K562 (cell line): Measurements from ENCODE around the gene FAM89B. TPM values are rescaled to one million over a fixed set of nuclear protein-coding genes. Genes with fewer than 3 reads are reported as not detected.

Experiments
- E2F6 ChIP-seq, 2 experiments: IDR thresholded peaks; 2 replicates each; pipeline ENCODE4 v1.6.1; 2011; ENCODE audit warnings: borderline replicate concordance in 1 of 2, control low read depth in 1 of 2, low read depth in 1 of 2, low read length in 1 of 2, mild to moderate bottlenecking in 1 of 2, mixed read lengths in 1 of 2, moderate library complexity in 1 of 2; ENCODE audit not compliant: insufficient read depth in 1 of 2, insufficient read length in 1 of 2, poor library complexity in 1 of 2, severe bottlenecking in 1 of 2; ENCODE audit errors: extremely low read depth in 1 of 2
- EGR1 ChIP-seq: fragments of 450-650 bp; conservative IDR thresholded peaks from 2 replicates; pipeline ENCODE4 v1.6.1; 2017; ENCODE audit warnings: mild to moderate bottlenecking
- GABPB1 ChIP-seq: sonication (generic); formaldehyde crosslinking; IDR thresholded peaks from 2 replicates; pipeline ENCODE4 v1.8.0; 2022; ENCODE audit warnings: mild to moderate bottlenecking, missing genetic modification reagents
- MTA1 ChIP-seq: fragments of 450-650 bp; IDR thresholded peaks from 2 replicates; pipeline ENCODE4 v1.6.1; 2017; ENCODE audit warnings: borderline replicate concordance
- NCOA6 ChIP-seq: fragments of 450-650 bp; IDR thresholded peaks from 2 replicates; pipeline ENCODE4 v1.6.1; 2017; ENCODE audit warnings: mild to moderate bottlenecking
- SMARCE1 ChIP-seq: fragments of 450-650 bp; IDR thresholded peaks from 2 replicates; pipeline ENCODE4 v1.7.1; 2016; ENCODE audit warnings: mild to moderate bottlenecking
- ZNF449 ChIP-seq: fragments of 250-450 bp; sonication (Bioruptor Pico); IDR thresholded peaks from 2 replicates; pipeline ENCODE4 v1.8.0; 2022; ENCODE audit warnings: moderate library complexity, mild to moderate bottlenecking, inconsistent platforms
- ZNF561 ChIP-seq: fragments of 450-650 bp; formaldehyde crosslinking; conservative IDR thresholded peaks from 2 replicates; pipeline ENCODE4 v1.4.0; 2020; ENCODE audit warnings: mild to moderate bottlenecking, moderate library complexity
- polyA plus RNA-seq, 8 experiments: library from polyadenylated mRNA; depleted of rRNA in 4 of 8; stranded (reverse) in 5 of 8; unstranded in 3 of 8; fragments of >200 nt; fragmentation: Nextera tagmentation in 2 of 8; fragmentation: Illumina TruSeq in 1 of 8; extraction: Ambion mirVana in 2 of 8; extraction: Trizol in 1 of 8; gene quantifications; 2 replicates each; pipeline versions ENCODE4 v1.2.1 to v1.2.3, GENCODE V29; 2011 to 2014; ENCODE audit warnings: inconsistent platforms in 1 of 8, missing spikeins in 1 of 8
- total RNA-seq, 7 experiments: library from RNA; depleted of rRNA in 6 of 7; stranded (reverse); fragments of >200 nt in 6 of 7; fragmentation: Illumina TruSeq in 2 of 7; extraction: Trizol in 2 of 7; gene quantifications; 2 replicates each; pipeline versions ENCODE4 v1.2.1 to v1.2.3, GENCODE V29; 2011 to 2021; ENCODE audit warnings: low replicate concordance in 1 of 7
- TF ChIP-seq, protein P1 (sequence below): sonication (generic); formaldehyde crosslinking; IDR thresholded peaks from 2 replicates; pipeline ENCODE4 v1.8.0; 2022; ENCODE audit warnings: mild to moderate bottlenecking, missing genetic modification reagents, borderline replicate concordance
- TF ChIP-seq, protein P2 (sequence below): IDR thresholded peaks from 3 replicates; pipeline ENCODE4 v1.6.1; 2011; ENCODE audit warnings: borderline replicate concordance, mild to moderate bottlenecking; ENCODE audit not compliant: insufficient read length, insufficient read depth
- TF ChIP-seq, protein P3 (sequence below): fragments of 450-650 bp; IDR thresholded peaks from 2 replicates; pipeline ENCODE4 v1.6.1; 2018; ENCODE audit not compliant: partially characterized antibody

Gene FAM89B
- total and polyA plus RNA-seq, 9 of the 15 experiments (the other 6 are each of a cell fraction or from before 2014, with no cell fraction given), result 0.32 to 27.6 (median 11.9) TPM

DNA sequence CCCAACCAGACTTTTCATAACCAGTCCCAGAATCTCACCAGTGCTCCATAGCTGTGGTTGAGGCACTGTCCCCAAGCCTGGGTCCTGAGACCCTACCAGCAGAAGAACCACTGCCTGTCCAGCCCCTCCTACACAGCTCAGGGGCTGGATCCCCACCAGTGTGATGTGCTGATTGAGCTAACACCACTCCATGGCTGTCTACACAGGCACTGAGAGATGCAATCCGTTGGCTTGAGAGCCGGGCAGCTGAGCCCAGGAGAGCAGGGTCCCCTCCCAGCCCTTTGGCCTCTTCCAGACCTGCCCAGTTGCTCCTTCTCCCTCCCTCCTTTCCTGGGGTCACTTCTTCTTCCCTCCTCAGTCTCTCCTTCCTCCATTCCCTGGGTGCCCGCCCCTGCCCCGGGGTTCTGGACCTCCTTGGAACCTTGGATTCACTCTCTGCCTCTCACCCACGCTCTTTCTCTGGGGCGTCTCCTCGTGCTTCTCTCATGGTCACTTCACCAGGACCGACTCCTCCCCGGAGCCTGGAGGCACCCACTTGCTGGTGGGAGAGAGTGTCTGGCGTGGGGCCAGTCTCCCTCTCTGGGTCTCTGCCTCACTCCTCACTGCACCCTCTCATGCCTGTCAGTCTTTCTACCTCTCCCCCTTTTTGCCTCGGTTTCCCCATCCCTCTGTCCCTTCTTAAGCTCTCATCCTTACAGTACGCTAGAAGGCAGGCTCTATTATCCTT lies 48.2 kb upstream of the FAM89B start (continued):
- TF ChIP-seq SMARCE1 (peak; percentile 28; the same call in 1 of the 2 replicates), GABPB1 (CRISPR knock-in tag) (no peak), ZNF449 (CRISPR knock-in tag) (no peak), ZNF561 (no peak), EGR1 (peak; percentile 48; the same call in 1 of the 2 replicates), MTA1 (0 out of 2 replicates have a peak, but pooled peaks have one; percentile 40), NCOA6 (no peak), E2F6 (IDR thresholded peaks at IDR 0.05; ENCODE audit: borderline replicate concordance in 1 of 2, extremely low read depth in 1 of 2, insufficient read depth in 1 of 2, insufficient read length in 1 of 2, low read depth in 1 of 2, low read length in 1 of 2, poor library complexity in 1 of 2, severe bottlenecking in 1 of 2) (peak in 1 of 2 experiments; percentile 10)
- TF ChIP-seq, protein P1, sequence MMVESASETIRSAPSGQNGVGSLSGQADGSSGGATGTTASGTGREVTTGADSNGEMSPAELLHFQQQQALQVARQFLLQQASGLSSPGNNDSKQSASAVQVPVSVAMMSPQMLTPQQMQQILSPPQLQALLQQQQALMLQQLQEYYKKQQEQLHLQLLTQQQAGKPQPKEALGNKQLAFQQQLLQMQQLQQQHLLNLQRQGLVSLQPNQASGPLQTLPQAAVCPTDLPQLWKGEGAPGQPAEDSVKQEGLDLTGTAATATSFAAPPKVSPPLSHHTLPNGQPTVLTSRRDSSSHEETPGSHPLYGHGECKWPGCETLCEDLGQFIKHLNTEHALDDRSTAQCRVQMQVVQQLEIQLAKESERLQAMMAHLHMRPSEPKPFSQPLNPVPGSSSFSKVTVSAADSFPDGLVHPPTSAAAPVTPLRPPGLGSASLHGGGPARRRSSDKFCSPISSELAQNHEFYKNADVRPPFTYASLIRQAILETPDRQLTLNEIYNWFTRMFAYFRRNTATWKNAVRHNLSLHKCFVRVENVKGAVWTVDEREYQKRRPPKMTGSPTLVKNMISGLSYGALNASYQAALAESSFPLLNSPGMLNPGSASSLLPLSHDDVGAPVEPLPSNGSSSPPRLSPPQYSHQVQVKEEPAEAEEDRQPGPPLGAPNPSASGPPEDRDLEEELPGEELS (CRISPR knock-in tag), result no peak
- TF ChIP-seq, protein P2, sequence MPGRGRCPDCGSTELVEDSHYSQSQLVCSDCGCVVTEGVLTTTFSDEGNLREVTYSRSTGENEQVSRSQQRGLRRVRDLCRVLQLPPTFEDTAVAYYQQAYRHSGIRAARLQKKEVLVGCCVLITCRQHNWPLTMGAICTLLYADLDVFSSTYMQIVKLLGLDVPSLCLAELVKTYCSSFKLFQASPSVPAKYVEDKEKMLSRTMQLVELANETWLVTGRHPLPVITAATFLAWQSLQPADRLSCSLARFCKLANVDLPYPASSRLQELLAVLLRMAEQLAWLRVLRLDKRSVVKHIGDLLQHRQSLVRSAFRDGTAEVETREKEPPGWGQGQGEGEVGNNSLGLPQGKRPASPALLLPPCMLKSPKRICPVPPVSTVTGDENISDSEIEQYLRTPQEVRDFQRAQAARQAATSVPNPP, result no peak
- TF ChIP-seq, protein P3, sequence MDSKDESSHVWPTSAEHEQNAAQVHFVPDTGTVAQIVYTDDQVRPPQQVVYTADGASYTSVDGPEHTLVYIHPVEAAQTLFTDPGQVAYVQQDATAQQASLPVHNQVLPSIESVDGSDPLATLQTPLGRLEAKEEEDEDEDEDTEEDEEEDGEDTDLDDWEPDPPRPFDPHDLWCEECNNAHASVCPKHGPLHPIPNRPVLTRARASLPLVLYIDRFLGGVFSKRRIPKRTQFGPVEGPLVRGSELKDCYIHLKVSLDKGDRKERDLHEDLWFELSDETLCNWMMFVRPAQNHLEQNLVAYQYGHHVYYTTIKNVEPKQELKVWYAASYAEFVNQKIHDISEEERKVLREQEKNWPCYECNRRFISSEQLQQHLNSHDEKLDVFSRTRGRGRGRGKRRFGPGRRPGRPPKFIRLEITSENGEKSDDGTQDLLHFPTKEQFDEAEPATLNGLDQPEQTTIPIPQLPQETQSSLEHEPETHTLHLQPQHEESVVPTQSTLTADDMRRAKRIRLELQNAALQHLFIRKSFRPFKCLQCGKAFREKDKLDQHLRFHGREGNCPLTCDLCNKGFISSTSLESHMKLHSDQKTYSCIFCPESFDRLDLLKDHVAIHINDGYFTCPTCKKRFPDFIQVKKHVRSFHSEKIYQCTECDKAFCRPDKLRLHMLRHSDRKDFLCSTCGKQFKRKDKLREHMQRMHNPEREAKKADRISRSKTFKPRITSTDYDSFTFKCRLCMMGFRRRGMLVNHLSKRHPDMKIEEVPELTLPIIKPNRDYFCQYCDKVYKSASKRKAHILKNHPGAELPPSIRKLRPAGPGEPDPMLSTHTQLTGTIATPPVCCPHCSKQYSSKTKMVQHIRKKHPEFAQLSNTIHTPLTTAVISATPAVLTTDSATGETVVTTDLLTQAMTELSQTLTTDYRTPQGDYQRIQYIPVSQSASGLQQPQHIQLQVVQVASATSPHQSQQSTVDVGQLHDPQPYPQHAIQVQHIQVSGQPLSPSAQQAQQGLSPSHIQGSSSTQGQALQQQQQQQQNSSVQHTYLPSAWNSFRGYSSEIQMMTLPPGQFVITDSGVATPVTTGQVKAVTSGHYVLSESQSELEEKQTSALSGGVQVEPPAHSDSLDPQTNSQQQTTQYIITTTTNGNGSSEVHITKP, result peak; percentile 46
